GM23338 (cell line): ENCODE measurements around the gene ZFP36L1. TPM values are rescaled to one million over a fixed set of nuclear protein-coding genes. Genes with fewer than 3 reads are reported as not detected.

Source experiments
- ATAC-seq: fragments of 200-7000 bp; cut with Tn5 transposase; 3 replicates; pipeline ENCODE4 v1.9.1; 2020
- DNase-seq: peaks from one replicate; pipeline ENCODE4 v3.0.0-alpha.2; 2015; ENCODE audit warnings: low spot score
- H2AFZ ChIP-seq: fragments of 200-600 bp; sonication (generic); 2 replicates; pipeline ENCODE4 v1.8.0; 2016; ENCODE audit warnings: antibody characterized with exemption, mild to moderate bottlenecking, moderate library complexity
- H3F3A ChIP-seq: fragments of 200-600 bp; sonication (generic); replicated peaks from 2 replicates; pipeline ENCODE4 v1.8.0; 2017; ENCODE audit warnings: antibody characterized with exemption, mixed run types, low read depth
- H3K27ac ChIP-seq: fragments of 200-600 bp; sonication (generic); 2 replicates; pipeline ENCODE4 v1.6.1; 2016; ENCODE audit warnings: low read depth
- H3K27me3 ChIP-seq: fragments of 200-600 bp; sonication (generic); 2 replicates; pipeline ENCODE4 v1.8.0; 2016; ENCODE audit warnings: mild to moderate bottlenecking, mixed run types, moderate library complexity; ENCODE audit not compliant: insufficient read depth
- H3K36me3 ChIP-seq: fragments of 200-600 bp; sonication (generic); 2 replicates; pipeline ENCODE4 v1.8.0; 2016; ENCODE audit warnings: mild to moderate bottlenecking; ENCODE audit not compliant: insufficient read depth
- H3K4me1 ChIP-seq: fragments of 200-600 bp; sonication (generic); 2 replicates; pipeline ENCODE4 v1.8.0; 2016; ENCODE audit warnings: mild to moderate bottlenecking, moderate library complexity; ENCODE audit not compliant: insufficient read depth
- H3K4me2 ChIP-seq: fragments of 200-600 bp; sonication (generic); 2 replicates; pipeline ENCODE4 v1.7.1; 2017; ENCODE audit warnings: mixed run types
- H3K4me3 ChIP-seq: fragments of 200-600 bp; sonication (generic); 2 replicates; pipeline ENCODE4 v1.6.1; 2016; ENCODE audit warnings: mixed run types
- H3K79me2 ChIP-seq: fragments of 200-600 bp; sonication (generic); replicated peaks from 2 replicates; pipeline ENCODE4 v1.8.0; 2017; ENCODE audit warnings: mild to moderate bottlenecking; ENCODE audit not compliant: insufficient read depth
- H3K9me2 ChIP-seq: fragments of 200-600 bp; sonication (generic); 2 replicates; pipeline ENCODE4 v1.8.0; 2017; ENCODE audit not compliant: insufficient read depth
- H4K20me1 ChIP-seq: fragments of 200-600 bp; sonication (generic); replicated peaks from 2 replicates; pipeline ENCODE4 v1.8.0; 2017; ENCODE audit warnings: mild to moderate bottlenecking; ENCODE audit not compliant: insufficient read depth
- H3K27ac Mint-ChIP-seq: 2 replicates; pipeline ENCODE4 v1.8.0; 2020; ENCODE audit warnings: inconsistent platforms, mild to moderate bottlenecking, moderate library complexity, mixed read lengths
- H3K27me3 Mint-ChIP-seq: 3 replicates; pipeline ENCODE4 v1.8.0; 2022; ENCODE audit warnings: low read depth, mild to moderate bottlenecking, moderate library complexity, mixed read lengths, inconsistent platforms; ENCODE audit not compliant: insufficient read depth, poor library complexity
- H3K36me3 Mint-ChIP-seq: 3 replicates; pipeline ENCODE4 v1.8.0; 2021; ENCODE audit warnings: low read depth, mild to moderate bottlenecking, inconsistent platforms, moderate library complexity, mixed read lengths
- H3K4me1 Mint-ChIP-seq: 3 replicates; pipeline ENCODE4 v1.8.0; 2020; ENCODE audit warnings: mild to moderate bottlenecking, inconsistent platforms, mixed read lengths
- H3K4me3 Mint-ChIP-seq: 3 replicates; pipeline ENCODE4 v1.8.0; 2021; ENCODE audit warnings: moderate library complexity, mild to moderate bottlenecking, inconsistent platforms, mixed read lengths
- H3K9me3 Mint-ChIP-seq: 3 replicates; pipeline ENCODE4 v1.8.0; 2020; ENCODE audit warnings: moderate library complexity, mild to moderate bottlenecking, inconsistent platforms, mixed read lengths
- CREB1 ChIP-seq: fragments of 250-450 bp; sonication (Bioruptor Pico); IDR thresholded peaks from 2 replicates; pipeline ENCODE4 v1.5.0; 2020; ENCODE audit warnings: low read depth, mild to moderate bottlenecking, moderate library complexity
- CTCF ChIP-seq, 2 experiments: fragments of 200-600 bp in 1 of 2; sonication (generic) in 1 of 2; conservative IDR thresholded peaks; 2 replicates each; pipeline versions ENCODE4 v1.5.1 to v1.6.1; 2016 to 2017; ENCODE audit warnings: antibody characterized with exemption in 2 of 2, low read depth in 2 of 2, mild to moderate bottlenecking in 2 of 2, moderate library complexity in 1 of 2
- EZH2 ChIP-seq: fragments of 200-600 bp; sonication (generic); IDR thresholded peaks from one replicate; pipeline ENCODE4 v1.8.0; 2017; ENCODE audit warnings: antibody characterized with exemption, mild to moderate bottlenecking, low read depth; ENCODE audit not compliant: unreplicated experiment
- EZH2phosphoT487 ChIP-seq: fragments of 200-600 bp; sonication (generic); IDR thresholded peaks from one replicate; pipeline ENCODE4 v1.8.1; 2018; ENCODE audit warnings: antibody characterized with exemption; ENCODE audit not compliant: unreplicated experiment
- JUNB ChIP-seq: IDR thresholded peaks from one replicate; pipeline ENCODE4 v1.6.1; 2016; ENCODE audit warnings: antibody characterized with exemption; ENCODE audit not compliant: unreplicated experiment
- NANOG ChIP-seq: IDR thresholded peaks from 2 replicates; pipeline ENCODE4 v1.6.1; 2016; ENCODE audit warnings: antibody characterized with exemption, borderline replicate concordance
- POLR2AphosphoS5 ChIP-seq: IDR thresholded peaks from 2 replicates; pipeline ENCODE4 v1.6.1; 2016; ENCODE audit warnings: antibody characterized with exemption, low read depth
- REST ChIP-seq: IDR thresholded peaks from one replicate; pipeline ENCODE4 v1.6.1; 2018; ENCODE audit warnings: antibody characterized with exemption; ENCODE audit not compliant: unreplicated experiment
- STAT1 ChIP-seq: IDR thresholded peaks from one replicate; pipeline ENCODE4 v1.6.1; 2016; ENCODE audit warnings: antibody characterized with exemption; ENCODE audit not compliant: unreplicated experiment
- ZNF114 ChIP-seq: fragments of 250-450 bp; sonication (Bioruptor Pico); IDR thresholded peaks from 2 replicates; pipeline ENCODE4 v1.5.0; 2020; ENCODE audit warnings: mild to moderate bottlenecking, moderate library complexity
- ZNF331 ChIP-seq: fragments of 250-450 bp; sonication (Bioruptor Pico); IDR thresholded peaks from 2 replicates; pipeline ENCODE4 v1.5.0; 2020; ENCODE audit warnings: low read depth, mild to moderate bottlenecking, moderate library complexity
- polyA plus RNA-seq: library from polyadenylated mRNA; unstranded; fragments of >200 nt; fragmentation: Nextera tagmentation; extraction: Ambion mirVana; gene quantifications from 2 replicates; pipeline ENCODE4 v1.2.1, GENCODE V29; 2016
- total RNA-seq: library from RNA; depleted of rRNA; stranded (reverse); fragments of >200 nt; shearing (Covaris generic); gene quantifications from 2 replicates; pipeline ENCODE4 v1.2.3, GENCODE V29; 2014
- TF ChIP-seq, protein P1 (sequence below): fragments of 250-450 bp; sonication (Bioruptor Pico); IDR thresholded peaks from 2 replicates; pipeline ENCODE4 v1.5.0; 2020; ENCODE audit warnings: mild to moderate bottlenecking, moderate library complexity
- TF ChIP-seq, protein P2 (sequence below): IDR thresholded peaks from 2 replicates; pipeline ENCODE4 v1.6.1; 2016; ENCODE audit warnings: antibody characterized with exemption

Gene ZFP36L1
- total and polyA plus RNA-seq, 2 experiments from 2014 or later: 148 to 382 TPM

DNA sequence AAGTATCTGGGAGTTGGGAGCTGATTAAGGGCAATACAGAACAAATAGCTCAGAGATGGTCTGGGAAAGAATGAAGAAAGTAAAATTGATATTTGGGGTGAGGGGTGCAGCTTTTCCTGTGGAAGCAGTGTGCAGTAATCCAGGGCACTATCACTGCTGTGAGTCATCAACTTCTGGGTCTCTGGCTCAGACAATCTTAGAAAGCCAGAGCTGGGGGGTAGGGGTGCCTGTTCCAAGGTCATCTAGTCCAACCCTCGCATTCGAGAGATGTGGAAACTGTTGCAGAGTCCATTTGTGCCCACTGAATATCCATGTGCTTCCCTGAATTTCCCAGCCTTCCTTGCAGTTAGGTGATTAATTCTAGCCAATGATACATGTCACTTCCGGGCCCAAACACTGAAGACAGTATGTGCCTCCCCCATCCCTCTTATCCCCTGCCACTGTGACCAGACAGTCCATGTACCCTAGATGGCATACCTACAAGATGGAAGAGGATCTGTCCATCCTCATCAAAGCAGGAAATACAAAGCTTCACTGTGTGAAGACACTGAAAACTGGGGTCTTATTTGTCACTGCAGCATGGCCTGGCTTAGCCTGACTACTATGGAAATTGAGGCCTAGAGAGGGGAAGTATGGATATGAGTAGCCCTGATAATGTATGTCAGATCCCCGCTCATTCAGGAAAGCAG, 51.9 kb downstream of the ZFP36L1 start:
- TF ChIP-seq REST (no peak), EZH2phosphoT487 (no peak), POLR2AphosphoS5 (no peak), STAT1 (no peak), ZNF114 (CRISPR knock-in tag) (no peak), ZNF331 (CRISPR knock-in tag) (no peak), CTCF (conservative IDR thresholded peaks at IDR 0.05; ENCODE audit: low read depth in 2 of 2) (no peak), CREB1 (CRISPR knock-in tag) (no peak), NANOG (no peak), JUNB (no peak), EZH2 (no peak)
- TF ChIP-seq, protein P1, sequence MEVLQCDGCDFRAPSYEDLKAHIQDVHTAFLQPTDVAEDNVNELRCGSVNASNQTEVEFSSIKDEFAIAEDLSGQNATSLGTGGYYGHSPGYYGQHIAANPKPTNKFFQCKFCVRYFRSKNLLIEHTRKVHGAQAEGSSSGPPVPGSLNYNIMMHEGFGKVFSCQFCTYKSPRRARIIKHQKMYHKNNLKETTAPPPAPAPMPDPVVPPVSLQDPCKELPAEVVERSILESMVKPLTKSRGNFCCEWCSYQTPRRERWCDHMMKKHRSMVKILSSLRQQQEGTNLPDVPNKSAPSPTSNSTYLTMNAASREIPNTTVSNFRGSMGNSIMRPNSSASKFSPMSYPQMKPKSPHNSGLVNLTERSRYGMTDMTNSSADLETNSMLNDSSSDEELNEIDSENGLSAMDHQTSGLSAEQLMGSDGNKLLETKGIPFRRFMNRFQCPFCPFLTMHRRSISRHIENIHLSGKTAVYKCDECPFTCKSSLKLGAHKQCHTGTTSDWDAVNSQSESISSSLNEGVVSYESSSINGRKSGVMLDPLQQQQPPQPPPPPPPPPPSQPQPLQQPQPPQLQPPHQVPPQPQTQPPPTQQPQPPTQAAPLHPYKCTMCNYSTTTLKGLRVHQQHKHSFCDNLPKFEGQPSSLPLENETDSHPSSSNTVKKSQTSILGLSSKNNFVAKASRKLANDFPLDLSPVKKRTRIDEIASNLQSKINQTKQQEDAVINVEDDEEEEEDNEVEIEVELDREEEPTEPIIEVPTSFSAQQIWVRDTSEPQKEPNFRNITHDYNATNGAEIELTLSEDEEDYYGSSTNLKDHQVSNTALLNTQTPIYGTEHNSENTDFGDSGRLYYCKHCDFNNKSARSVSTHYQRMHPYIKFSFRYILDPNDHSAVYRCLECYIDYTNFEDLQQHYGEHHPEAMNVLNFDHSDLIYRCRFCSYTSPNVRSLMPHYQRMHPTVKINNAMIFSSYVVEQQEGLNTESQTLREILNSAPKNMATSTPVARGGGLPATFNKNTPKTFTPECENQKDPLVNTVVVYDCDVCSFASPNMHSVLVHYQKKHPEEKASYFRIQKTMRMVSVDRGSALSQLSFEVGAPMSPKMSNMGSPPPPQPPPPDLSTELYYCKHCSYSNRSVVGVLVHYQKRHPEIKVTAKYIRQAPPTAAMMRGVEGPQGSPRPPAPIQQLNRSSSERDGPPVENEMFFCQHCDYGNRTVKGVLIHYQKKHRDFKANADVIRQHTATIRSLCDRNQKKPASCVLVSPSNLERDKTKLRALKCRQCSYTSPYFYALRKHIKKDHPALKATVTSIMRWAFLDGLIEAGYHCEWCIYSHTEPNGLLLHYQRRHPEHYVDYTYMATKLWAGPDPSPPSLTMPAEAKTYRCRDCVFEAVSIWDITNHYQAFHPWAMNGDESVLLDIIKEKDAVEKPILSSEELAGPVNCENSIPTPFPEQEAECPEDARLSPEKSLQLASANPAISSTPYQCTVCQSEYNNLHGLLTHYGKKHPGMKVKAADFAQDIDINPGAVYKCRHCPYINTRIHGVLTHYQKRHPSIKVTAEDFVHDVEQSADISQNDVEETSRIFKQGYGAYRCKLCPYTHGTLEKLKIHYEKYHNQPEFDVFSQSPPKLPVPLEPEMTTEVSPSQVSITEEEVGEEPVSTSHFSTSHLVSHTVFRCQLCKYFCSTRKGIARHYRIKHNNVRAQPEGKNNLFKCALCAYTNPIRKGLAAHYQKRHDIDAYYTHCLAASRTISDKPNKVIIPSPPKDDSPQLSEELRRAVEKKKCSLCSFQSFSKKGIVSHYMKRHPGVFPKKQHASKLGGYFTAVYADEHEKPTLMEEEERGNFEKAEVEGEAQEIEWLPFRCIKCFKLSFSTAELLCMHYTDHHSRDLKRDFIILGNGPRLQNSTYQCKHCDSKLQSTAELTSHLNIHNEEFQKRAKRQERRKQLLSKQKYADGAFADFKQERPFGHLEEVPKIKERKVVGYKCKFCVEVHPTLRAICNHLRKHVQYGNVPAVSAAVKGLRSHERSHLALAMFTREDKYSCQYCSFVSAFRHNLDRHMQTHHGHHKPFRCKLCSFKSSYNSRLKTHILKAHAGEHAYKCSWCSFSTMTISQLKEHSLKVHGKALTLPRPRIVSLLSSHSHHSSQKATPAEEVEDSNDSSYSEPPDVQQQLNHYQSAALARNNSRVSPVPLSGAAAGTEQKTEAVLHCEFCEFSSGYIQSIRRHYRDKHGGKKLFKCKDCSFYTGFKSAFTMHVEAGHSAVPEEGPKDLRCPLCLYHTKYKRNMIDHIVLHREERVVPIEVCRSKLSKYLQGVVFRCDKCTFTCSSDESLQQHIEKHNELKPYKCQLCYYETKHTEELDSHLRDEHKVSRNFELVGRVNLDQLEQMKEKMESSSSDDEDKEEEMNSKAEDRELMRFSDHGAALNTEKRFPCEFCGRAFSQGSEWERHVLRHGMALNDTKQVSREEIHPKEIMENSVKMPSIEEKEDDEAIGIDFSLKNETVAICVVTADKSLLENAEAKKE (CRISPR knock-in tag): no peak
- TF ChIP-seq, protein P2, sequence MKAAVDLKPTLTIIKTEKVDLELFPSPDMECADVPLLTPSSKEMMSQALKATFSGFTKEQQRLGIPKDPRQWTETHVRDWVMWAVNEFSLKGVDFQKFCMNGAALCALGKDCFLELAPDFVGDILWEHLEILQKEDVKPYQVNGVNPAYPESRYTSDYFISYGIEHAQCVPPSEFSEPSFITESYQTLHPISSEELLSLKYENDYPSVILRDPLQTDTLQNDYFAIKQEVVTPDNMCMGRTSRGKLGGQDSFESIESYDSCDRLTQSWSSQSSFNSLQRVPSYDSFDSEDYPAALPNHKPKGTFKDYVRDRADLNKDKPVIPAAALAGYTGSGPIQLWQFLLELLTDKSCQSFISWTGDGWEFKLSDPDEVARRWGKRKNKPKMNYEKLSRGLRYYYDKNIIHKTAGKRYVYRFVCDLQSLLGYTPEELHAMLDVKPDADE: no peak
- Histone ChIP-seq H3K36me3 (no peaks in the 10 kb centered on the region), H3K79me2 (no peaks in the 10 kb centered on the region)

More for the DNA sequence above, 51.9 kb downstream of the ZFP36L1 start:
- no peaks in the 10 kb centered on the region; the same call in none of the 2 replicates for H3K4me1 ChIP-seq
- no peak overlapping the region for H3K27ac ChIP-seq
- H4K20me1 ChIP-seq: no peaks in the 10 kb centered on the region
- H3K27me3 ChIP-seq: no peaks in the 10 kb centered on the region
- H3K4me3 ChIP-seq: no peak overlapping the region
- no peak overlapping the region for H3K27ac Mint-ChIP-seq
- no peaks in the 10 kb centered on the region for H3K9me2 ChIP-seq
- peaks cover 19% of the 10 kb centered on the region for H3K4me1 Mint-ChIP-seq
- H3K9me3 Mint-ChIP-seq: peaks cover 8% of the 10 kb centered on the region; the same call in 2 of the 3 replicates
- H3K4me3 Mint-ChIP-seq: no peak overlapping the region
- H3K4me2 ChIP-seq: no peak overlapping the region
- DNase-seq (no peak), ATAC-seq (no peak)
- H3K27me3 Mint-ChIP-seq: peaks cover 15% of the 10 kb centered on the region
- no peaks in the 10 kb centered on the region for H3F3A ChIP-seq
- no peak overlapping the region for H2AFZ ChIP-seq
- no peaks in the 10 kb centered on the region; the same call in 2 of the 3 replicates for H3K36me3 Mint-ChIP-seq
